Measurements from ENCODE around the gene CCL14. TPM values are rescaled to one million over a fixed set of nuclear protein-coding genes. Genes with fewer than 3 reads are reported as not detected.
"Not testable (repeated sequence)": the region's sequence is repeated elsewhere in the genome, so short reads cannot be mapped to it uniquely, and the experiment has no call there.

CCL14 gene
- total RNA-seq, 4 donors from 2014 or later: 5.7 to 22.9 (median 17.3) TPM

- no peaks in the 10 kb centered on the region for H3K36me3 ChIP-seq
- H3K4me1 ChIP-seq: no peaks in the 10 kb centered on the region
- TF ChIP-seq POLR2AphosphoS5 (IDR thresholded peaks at IDR 0.05): no peak
- no peak for TF ChIP-seq EP300 (IDR thresholded peaks at IDR 0.05)
- TF ChIP-seq CTCF (IDR thresholded peaks at IDR 0.05): no peak
- no peak for TF ChIP-seq POLR2A (IDR thresholded peaks at IDR 0.05)
- peaks cover 12% of the 10 kb centered on the region for H3K27me3 ChIP-seq
- WGBS: 83% methylated on average over 4 of the region's 4 CpGs
- H3K4me3 ChIP-seq: no peak overlapping the region
- no peaks in the 10 kb centered on the region for H3K9me3 ChIP-seq
- no peak for DNase-seq (ENCODE audit: low spot score in 2 of 2)
- no peak overlapping the region for H3K27ac ChIP-seq
These were observed 42.4 kb downstream of the CCL14 start for GRCh38 chr17:35944151-35944550.

- H3K4me3 ChIP-seq: no peak within 1 kb of the TSS
- no peaks in the 10 kb centered on the region for H3K9me3 ChIP-seq
- TF ChIP-seq CTCF (IDR thresholded peaks at IDR 0.05) (no peak), POLR2A (IDR thresholded peaks at IDR 0.05) (no peak), EP300 (IDR thresholded peaks at IDR 0.05) (no peak), POLR2AphosphoS5 (IDR thresholded peaks at IDR 0.05) (no peak)
- WGBS: 48% methylated on average over 2 of the region's 2 CpGs
- H3K27ac ChIP-seq: no peak within 1 kb of the TSS
- H3K36me3 ChIP-seq: no peaks in the 10 kb centered on the region
- no peak for DNase-seq (ENCODE audit: low spot score in 2 of 2)
- H3K4me1 ChIP-seq: no peaks in the 10 kb centered on the region
- H3K27me3 ChIP-seq: peaks cover 12% of the 10 kb centered on the region
These were observed 43.0 kb downstream of the CCL14 start, which contains the start of gene LYZL6 for GRCh38 chr17:35943537-35943936. Gene LYZL6, minus strand, starts transcription at chr17:35943713. Its CDS starts 4,357 bp downstream, at chr17:35939356.

- Histone ChIP-seq H3K36me3 (no peaks in the 10 kb centered on the region), H3K4me1 (no peaks in the 10 kb centered on the region), H3K27me3 (peaks cover 12% of the 10 kb centered on the region), H3K4me3 (no peak overlapping the region), H3K27ac (no peak overlapping the region), H3K9me3 (no peaks in the 10 kb centered on the region)
- TF ChIP-seq POLR2A (IDR thresholded peaks at IDR 0.05): no peak
- TF ChIP-seq CTCF (IDR thresholded peaks at IDR 0.05): no peak
- no peak for TF ChIP-seq EP300 (IDR thresholded peaks at IDR 0.05)
- no peak for TF ChIP-seq POLR2AphosphoS5 (IDR thresholded peaks at IDR 0.05)
- DNase-seq (ENCODE audit: low spot score in 2 of 2): no peak
- WGBS: 57% methylated on average over 9 of the region's 9 CpGs
These were observed 43.8 kb downstream of the CCL14 start for GRCh38 chr17:35942588-35943186.

- H3K4me3 ChIP-seq; H3K27me3 ChIP-seq; DNase-seq (ENCODE audit: low spot score in 2 of 2); H3K27ac ChIP-seq; H3K9me3 ChIP-seq; H3K4me1 ChIP-seq; H3K36me3 ChIP-seq: not testable (repeated sequence)
- WGBS: 96% methylated on average over 3 of the region's 3 CpGs
These were observed 48.0 kb downstream of the CCL14 start for GRCh38 chr17:35938492-35938891.

GRCh38 chr17:35936063-35936462 is 50.5 kb downstream of the CCL14 start:
- Histone ChIP-seq H3K4me3 (no peak overlapping the region), H3K9me3 (no peaks in the 10 kb centered on the region), H3K36me3 (no peaks in the 10 kb centered on the region), H3K27ac (no peak overlapping the region), H3K27me3 (no peaks in the 10 kb centered on the region), H3K4me1 (no peaks in the 10 kb centered on the region)
- TF ChIP-seq POLR2AphosphoS5 (IDR thresholded peaks at IDR 0.05): no peak
- TF ChIP-seq POLR2A (IDR thresholded peaks at IDR 0.05): no peak
- no peak for TF ChIP-seq CTCF (IDR thresholded peaks at IDR 0.05)
- no peak for TF ChIP-seq EP300 (IDR thresholded peaks at IDR 0.05)
- WGBS: 93% methylated on average over 5 of the region's 5 CpGs
- no peak for DNase-seq (ENCODE audit: low spot score in 2 of 2)

- TF ChIP-seq POLR2AphosphoS5 (IDR thresholded peaks at IDR 0.05): no peak
- no peak for TF ChIP-seq POLR2A (IDR thresholded peaks at IDR 0.05)
- TF ChIP-seq CTCF (IDR thresholded peaks at IDR 0.05): no peak
- no peak for TF ChIP-seq EP300 (IDR thresholded peaks at IDR 0.05)
- DNase-seq (ENCODE audit: low spot score in 2 of 2): no peak
- H3K4me3 ChIP-seq: no peak overlapping the region
- no peaks in the 10 kb centered on the region for H3K36me3 ChIP-seq
- WGBS: 83% methylated on average over 10 of the region's 10 CpGs
- H3K27me3 ChIP-seq: peaks cover under 1% of the 10 kb centered on the region
- H3K9me3 ChIP-seq: no peaks in the 10 kb centered on the region
- H3K27ac ChIP-seq: no peak overlapping the region
- H3K4me1 ChIP-seq: peaks cover 8% of the 10 kb centered on the region
These were observed 51.8 kb downstream of the CCL14 start for GRCh38 chr17:35934760-35935159.
